ENCODE data around the gene RAB18.

The RAB18 gene

GRCh38 chr10:27526242-27526641 lies 22.1 kb downstream of the RAB18 start:
- no peaks in the 10 kb centered on the region for H3K9me3 ChIP-seq (ENCODE audit: control insufficient read depth, insufficient read depth, low read length)
- no peak overlapping the region for H3K27ac ChIP-seq (ENCODE audit: low read depth, low read length)
- H3K9me2 ChIP-seq (replicated peaks; ENCODE audit: control insufficient read depth, low read length): no peaks in the 10 kb centered on the region
- TF ChIP-seq CTCF (IDR thresholded peaks at IDR 0.05; ENCODE audit: low read depth, low read length, poor library complexity, severe bottlenecking) (no peak), EZH2phosphoT487 (IDR thresholded peaks at IDR 0.05; ENCODE audit: borderline replicate concordance, low read length) (no peak)
- no peaks in the 10 kb centered on the region for H3K27me3 ChIP-seq (ENCODE audit: control insufficient read depth, low read length)
- H4K20me1 ChIP-seq (ENCODE audit: control insufficient read depth, insufficient read depth, low read depth, low read length): no peaks in the 10 kb centered on the region; the same call in 1 of the 2 replicates
- no peak overlapping the region for H3K4me2 ChIP-seq (ENCODE audit: low read length)
- peaks cover 49% of the 10 kb centered on the region for H3K79me2 ChIP-seq (ENCODE audit: control insufficient read depth, low read length)
- no peaks in the 10 kb centered on the region for H3F3A ChIP-seq (ENCODE audit: control insufficient read depth, insufficient read depth)
- no peak overlapping the region for H3K4me3 ChIP-seq (ENCODE audit: low read length)
- H3K36me3 ChIP-seq (ENCODE audit: control insufficient read depth, low read length): no peaks in the 10 kb centered on the region
- H3K4me1 ChIP-seq (ENCODE audit: control insufficient read depth, low read length): no peaks in the 10 kb centered on the region

GRCh38 chr10:27527666-27528295 lies 23.7 kb downstream of the RAB18 start:
- Histone ChIP-seq H3K27ac (ENCODE audit: low read depth, low read length) (no peak overlapping the region), H3K79me2 (ENCODE audit: control insufficient read depth, low read length) (peaks cover 36% of the 10 kb centered on the region), H3K36me3 (ENCODE audit: control insufficient read depth, low read length) (no peaks in the 10 kb centered on the region), H3K9me2 (replicated peaks; ENCODE audit: control insufficient read depth, low read length) (no peaks in the 10 kb centered on the region), H3K4me2 (ENCODE audit: low read length) (no peak overlapping the region), H3K4me1 (ENCODE audit: control insufficient read depth, low read length) (no peaks in the 10 kb centered on the region), H4K20me1 (ENCODE audit: control insufficient read depth, insufficient read depth, low read depth, low read length) (no peaks in the 10 kb centered on the region), H3K9me3 (ENCODE audit: control insufficient read depth, insufficient read depth, low read length) (no peaks in the 10 kb centered on the region), H3K27me3 (ENCODE audit: control insufficient read depth, low read length) (no peaks in the 10 kb centered on the region), H3K4me3 (ENCODE audit: low read length) (no peak overlapping the region), H3F3A (ENCODE audit: control insufficient read depth, insufficient read depth) (no peaks in the 10 kb centered on the region)
- no peak for TF ChIP-seq EZH2phosphoT487 (IDR thresholded peaks at IDR 0.05; ENCODE audit: borderline replicate concordance, low read length)
- no peak for TF ChIP-seq CTCF (IDR thresholded peaks at IDR 0.05; ENCODE audit: low read depth, low read length, poor library complexity, severe bottlenecking)

GRCh38 chr10:27529010-27529783 lies 25.1 kb downstream of the RAB18 start:
- TF ChIP-seq CTCF (IDR thresholded peaks at IDR 0.05; ENCODE audit: low read depth, low read length, poor library complexity, severe bottlenecking) (no peak), EZH2phosphoT487 (IDR thresholded peaks at IDR 0.05; ENCODE audit: borderline replicate concordance, low read length) (no peak)
- peaks cover 29% of the 10 kb centered on the region for H3K79me2 ChIP-seq (ENCODE audit: control insufficient read depth, low read length)
- H3K36me3 ChIP-seq (ENCODE audit: control insufficient read depth, low read length): peaks cover 12% of the 10 kb centered on the region
- H3K9me2 ChIP-seq (replicated peaks; ENCODE audit: control insufficient read depth, low read length): no peaks in the 10 kb centered on the region
- no peaks in the 10 kb centered on the region for H4K20me1 ChIP-seq (ENCODE audit: control insufficient read depth, insufficient read depth, low read depth, low read length)
- H3K9me3 ChIP-seq (ENCODE audit: control insufficient read depth, insufficient read depth, low read length): no peaks in the 10 kb centered on the region
- H3K27me3 ChIP-seq (ENCODE audit: control insufficient read depth, low read length): no peaks in the 10 kb centered on the region
- H3K4me3 ChIP-seq (ENCODE audit: low read length): no peak overlapping the region
- no peak overlapping the region for H3K4me2 ChIP-seq (ENCODE audit: low read length)
- no peaks in the 10 kb centered on the region for H3F3A ChIP-seq (ENCODE audit: control insufficient read depth, insufficient read depth)
- no peak overlapping the region for H3K27ac ChIP-seq (ENCODE audit: low read depth, low read length)
- H3K4me1 ChIP-seq (ENCODE audit: control insufficient read depth, low read length): no peaks in the 10 kb centered on the region
